Measurements from ENCODE around the gene TSPEAR.

DNA sequence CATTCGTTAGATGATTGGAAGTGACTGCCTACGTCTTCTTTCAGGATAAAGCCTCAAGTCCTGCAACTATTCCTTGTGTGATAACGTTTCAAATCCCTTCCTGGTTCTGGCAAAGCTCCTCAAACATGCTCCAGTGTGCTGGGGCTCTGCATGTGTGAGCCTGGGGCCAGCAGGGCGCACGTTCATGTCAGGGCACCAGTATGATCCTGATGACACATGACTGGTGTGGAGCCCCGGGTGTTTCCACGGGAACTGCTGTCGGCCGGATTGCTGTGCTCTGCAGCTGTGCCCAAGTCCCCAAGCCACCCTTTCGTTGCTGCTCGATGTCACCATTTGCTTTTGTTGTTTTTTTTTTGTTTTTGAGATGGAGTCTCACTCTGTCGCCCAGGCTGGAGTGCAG, 192.7 kb downstream of the TSPEAR start:
- TF ChIP-seq, protein P1, sequence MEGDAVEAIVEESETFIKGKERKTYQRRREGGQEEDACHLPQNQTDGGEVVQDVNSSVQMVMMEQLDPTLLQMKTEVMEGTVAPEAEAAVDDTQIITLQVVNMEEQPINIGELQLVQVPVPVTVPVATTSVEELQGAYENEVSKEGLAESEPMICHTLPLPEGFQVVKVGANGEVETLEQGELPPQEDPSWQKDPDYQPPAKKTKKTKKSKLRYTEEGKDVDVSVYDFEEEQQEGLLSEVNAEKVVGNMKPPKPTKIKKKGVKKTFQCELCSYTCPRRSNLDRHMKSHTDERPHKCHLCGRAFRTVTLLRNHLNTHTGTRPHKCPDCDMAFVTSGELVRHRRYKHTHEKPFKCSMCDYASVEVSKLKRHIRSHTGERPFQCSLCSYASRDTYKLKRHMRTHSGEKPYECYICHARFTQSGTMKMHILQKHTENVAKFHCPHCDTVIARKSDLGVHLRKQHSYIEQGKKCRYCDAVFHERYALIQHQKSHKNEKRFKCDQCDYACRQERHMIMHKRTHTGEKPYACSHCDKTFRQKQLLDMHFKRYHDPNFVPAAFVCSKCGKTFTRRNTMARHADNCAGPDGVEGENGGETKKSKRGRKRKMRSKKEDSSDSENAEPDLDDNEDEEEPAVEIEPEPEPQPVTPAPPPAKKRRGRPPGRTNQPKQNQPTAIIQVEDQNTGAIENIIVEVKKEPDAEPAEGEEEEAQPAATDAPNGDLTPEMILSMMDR (IDR thresholded peaks at IDR 0.05; ENCODE audit: low read depth, low read length), result no peak
- TF ChIP-seq POLR2A (IDR thresholded peaks at IDR 0.05; ENCODE audit: extremely low read depth, insufficient read length) (no peak), MYC (IDR thresholded peaks at IDR 0.05; ENCODE audit: low read depth, low read length) (no peak)

Measured in NB4 (cell line).